ENCODE data around the gene AUTS2. TPM values are rescaled to one million over a fixed set of nuclear protein-coding genes. Genes with fewer than 3 reads are reported as not detected.

The AUTS2 gene
- total RNA-seq, 1 experiment from 2014 or later: 256 TPM

- H4K20me1 ChIP-seq (ENCODE audit: control insufficient read depth, insufficient read depth, insufficient read length): no peaks in the 10 kb centered on the region
- no peak overlapping the region for H2AFZ ChIP-seq (ENCODE audit: low read length)
- no peak overlapping the region for H2BK5ac ChIP-seq (ENCODE audit: insufficient read length, low read length)
- no peak for DNase-seq
- no peak overlapping the region for H2AK5ac ChIP-seq (ENCODE audit: insufficient read length, low read length)
- H3T11ph ChIP-seq (ENCODE audit: low read length): no peak overlapping the region
- no peak overlapping the region for H3K4ac ChIP-seq (ENCODE audit: low read depth, low read length)
- Mint-ChIP-seq H3K9me3 (no peaks in the 10 kb centered on the region), H3K27ac (no peak overlapping the region), H3K36me3 (ENCODE audit: insufficient read depth in 1 of 3, low read depth in 3 of 3) (no peaks in the 10 kb centered on the region), H3K4me3 (no peak overlapping the region), H3K27me3 (ENCODE audit: low read depth) (no peaks in the 10 kb centered on the region), H3K4me1 (peaks cover 40 to 49% of the 10 kb centered on the region in 2 experiments)
- H3K79me1 ChIP-seq (ENCODE audit: insufficient read depth, low read depth, low read length, poor library complexity, severe bottlenecking): no peaks in the 10 kb centered on the region
- no peak overlapping the region for H2BK120ac ChIP-seq (ENCODE audit: low read depth, low read length, poor library complexity, severe bottlenecking)
- no peak overlapping the region for H4K91ac ChIP-seq (ENCODE audit: insufficient read length, low read depth, low read length)
- peaks cover 12% of the 10 kb centered on the region; the same call in 1 of the 2 replicates for H3K4me1 ChIP-seq (ENCODE audit: insufficient read depth, low read length)
- H4K8ac ChIP-seq (replicated peaks; ENCODE audit: insufficient read length, low read depth, low read length): no peak overlapping the region
- no peak overlapping the region for H4K5ac ChIP-seq (ENCODE audit: insufficient read length, low read depth, low read length)
- no peak overlapping the region for H3K4me2 ChIP-seq (ENCODE audit: insufficient read depth, insufficient read length, low read length)
- H3K9me3 ChIP-seq (ENCODE audit: control insufficient read depth, low read depth, low read length): no peaks in the 10 kb centered on the region
- H3K79me2 ChIP-seq (ENCODE audit: insufficient read depth, low read length): no peaks in the 10 kb centered on the region
- H3K14ac ChIP-seq (ENCODE audit: insufficient read depth, low read length): no peak overlapping the region
- H2BK20ac ChIP-seq (ENCODE audit: low read depth, low read length, poor library complexity, severe bottlenecking): no peak overlapping the region
- no peak overlapping the region for H2BK12ac ChIP-seq (ENCODE audit: insufficient read length, low read depth, low read length)
- H3K18ac ChIP-seq (ENCODE audit: insufficient read length, low read depth, low read length): no peak overlapping the region
- H3K23ac ChIP-seq (ENCODE audit: insufficient read length, low read depth, low read length): no peak overlapping the region
- no peaks in the 10 kb centered on the region for H3K27me3 ChIP-seq (ENCODE audit: insufficient read depth, low read length)
- no peak overlapping the region for H3K56ac ChIP-seq (ENCODE audit: insufficient read length, low read depth, low read length)
- no peak for TF ChIP-seq CTCF (conservative IDR thresholded peaks at IDR 0.05)
- H3K23me2 ChIP-seq (ENCODE audit: insufficient read length, low read depth, low read length, poor library complexity, severe bottlenecking): no peaks in the 10 kb centered on the region
- H3K9ac ChIP-seq (ENCODE audit: extremely low read depth, insufficient read length, low read length): no peak overlapping the region
- no CpG with 5 or more reads among the region's 3 CpGs for WGBS (ENCODE audit: extremely low coverage, insufficient read length, low lambda C conversion rate)
- H2BK15ac ChIP-seq (ENCODE audit: low read depth, low read length): no peak overlapping the region
- no peak overlapping the region for H3K27ac ChIP-seq (ENCODE audit: insufficient read length, low read depth, low read length)
Measured at GRCh38 chr7:69860486-69860885, 262.2 kb downstream of the AUTS2 start.

Measured in H9 (cell line).